ENCODE data around the gene BCORL1.

Gene BCORL1

GRCh38 chrX:130015181-130015580 is 32.7 kb downstream of the BCORL1 start:
- no peak for DNase-seq

GRCh38 chrX:130018143-130018542 is 35.7 kb downstream of the BCORL1 start:
- no peak for DNase-seq

- no peak for DNase-seq
These were observed 38.4 kb downstream of the BCORL1 start for GRCh38 chrX:130020661-130021324.

GRCh38 chrX:130024127-130024526 is 41.7 kb downstream of the BCORL1 start:
- DNase-seq, result no peak

GRCh38 chrX:130025256-130025655 is 42.8 kb downstream of the BCORL1 start:
- no peak for DNase-seq

GRCh38 chrX:130027569-130027968 is 45.1 kb downstream of the BCORL1 start:
- DNase-seq, result no peak

GRCh38 chrX:130028196-130028595 is 45.8 kb downstream of the BCORL1 start:
- DNase-seq, result no peak

GRCh38 chrX:130030826-130031225 is 48.4 kb downstream of the BCORL1 start:
- no peak for DNase-seq

- DNase-seq, result no peak
These were observed 50.1 kb downstream of the BCORL1 start for GRCh38 chrX:130032552-130032951.

- no peak for DNase-seq
These were observed 51.7 kb downstream of the BCORL1 start for GRCh38 chrX:130034178-130034577.

GRCh38 chrX:130039847-130040246 is 57.4 kb downstream of the BCORL1 start:
- DNase-seq, result no peak

- no peak for DNase-seq
These were observed 65.0 kb downstream of the BCORL1 start for GRCh38 chrX:130047416-130047815.

GRCh38 chrX:130048686-130049222 is 66.3 kb downstream of the BCORL1 start:
- no peak for DNase-seq

GRCh38 chrX:130049821-130050220 is 67.4 kb downstream of the BCORL1 start:
- no peak for DNase-seq

GRCh38 chrX:130051176-130051845 is 68.9 kb downstream of the BCORL1 start:
- DNase-seq, result no peak

GRCh38 chrX:130053236-130053635 is 70.8 kb downstream of the BCORL1 start:
- DNase-seq, result no peak

- no peak for DNase-seq
These were observed 72.7 kb downstream of the BCORL1 start for GRCh38 chrX:130055103-130055502.

GRCh38 chrX:130055899-130056298 is 73.5 kb downstream of the BCORL1 start:
- no peak for DNase-seq

- DNase-seq, result no peak
These were observed 74.8 kb downstream of the BCORL1 start for GRCh38 chrX:130057209-130057608.

GRCh38 chrX:130058652-130059051 is 76.2 kb downstream of the BCORL1 start:
- DNase-seq, result no peak

GRCh38 chrX:130060122-130061069 is 78.0 kb downstream of the BCORL1 start:
- DNase-seq, result peak; percentile 49

GRCh38 chrX:130066975-130067615 is 84.7 kb downstream of the BCORL1 start:
- DNase-seq, result no peak
